ENCODE results near the gene CTNND2.

The CTNND2 gene

DNA sequence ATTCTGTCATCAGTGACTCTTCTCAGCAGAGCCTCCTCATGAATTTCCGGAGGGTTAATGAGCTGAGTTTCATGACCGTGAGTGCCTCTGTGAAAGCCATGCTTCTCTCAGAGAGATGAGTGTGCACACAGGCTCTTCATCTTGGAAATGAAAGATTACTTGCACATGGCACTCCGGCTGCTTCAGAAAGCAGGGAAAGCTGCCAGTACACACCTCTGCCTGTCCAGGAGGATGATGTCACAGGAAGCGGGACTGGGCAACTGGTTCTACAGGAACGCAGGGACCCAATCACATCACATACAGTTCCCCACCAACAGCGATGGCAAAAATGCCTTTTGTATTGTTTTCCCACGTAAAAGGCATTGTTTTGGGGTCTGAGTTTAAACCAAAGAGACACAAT is 857.2 kb downstream of the CTNND2 start:
- H3K36me3 ChIP-seq (ENCODE audit: insufficient read depth), result no peaks in the 10 kb centered on the region
- no peaks in the 10 kb centered on the region for H4K20me1 ChIP-seq (ENCODE audit: insufficient read depth)
- no peaks in the 10 kb centered on the region for H3K27me3 ChIP-seq (ENCODE audit: insufficient read depth, low read depth)
- TF ChIP-seq, protein P1, sequence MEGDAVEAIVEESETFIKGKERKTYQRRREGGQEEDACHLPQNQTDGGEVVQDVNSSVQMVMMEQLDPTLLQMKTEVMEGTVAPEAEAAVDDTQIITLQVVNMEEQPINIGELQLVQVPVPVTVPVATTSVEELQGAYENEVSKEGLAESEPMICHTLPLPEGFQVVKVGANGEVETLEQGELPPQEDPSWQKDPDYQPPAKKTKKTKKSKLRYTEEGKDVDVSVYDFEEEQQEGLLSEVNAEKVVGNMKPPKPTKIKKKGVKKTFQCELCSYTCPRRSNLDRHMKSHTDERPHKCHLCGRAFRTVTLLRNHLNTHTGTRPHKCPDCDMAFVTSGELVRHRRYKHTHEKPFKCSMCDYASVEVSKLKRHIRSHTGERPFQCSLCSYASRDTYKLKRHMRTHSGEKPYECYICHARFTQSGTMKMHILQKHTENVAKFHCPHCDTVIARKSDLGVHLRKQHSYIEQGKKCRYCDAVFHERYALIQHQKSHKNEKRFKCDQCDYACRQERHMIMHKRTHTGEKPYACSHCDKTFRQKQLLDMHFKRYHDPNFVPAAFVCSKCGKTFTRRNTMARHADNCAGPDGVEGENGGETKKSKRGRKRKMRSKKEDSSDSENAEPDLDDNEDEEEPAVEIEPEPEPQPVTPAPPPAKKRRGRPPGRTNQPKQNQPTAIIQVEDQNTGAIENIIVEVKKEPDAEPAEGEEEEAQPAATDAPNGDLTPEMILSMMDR (conservative IDR thresholded peaks at IDR 0.05; ENCODE audit: low read depth, low read length), result no peak
- no peak overlapping the region for H2AFZ ChIP-seq (ENCODE audit: low read depth)
- H3K79me2 ChIP-seq (ENCODE audit: insufficient read depth, low read depth), result no peaks in the 10 kb centered on the region
- H3K4me3 ChIP-seq (IDR thresholded peaks at IDR 0.05; ENCODE audit: insufficient read depth, low read depth, low read length), result no peak overlapping the region
- H3K4me1 ChIP-seq (ENCODE audit: low read depth, poor library complexity, severe bottlenecking), result no peaks in the 10 kb centered on the region
- H3K4me2 ChIP-seq, result no peak overlapping the region
- no peak overlapping the region for H3K27ac ChIP-seq
- H3K9ac ChIP-seq, result no peak overlapping the region

GRCh38 chr5:11046160-11046559 is 858.1 kb downstream of the CTNND2 start:
- Histone ChIP-seq H3K4me1 (ENCODE audit: low read depth, poor library complexity, severe bottlenecking) (no peaks in the 10 kb centered on the region), H3K4me3 (IDR thresholded peaks at IDR 0.05; ENCODE audit: insufficient read depth, low read depth, low read length) (no peak overlapping the region), H4K20me1 (ENCODE audit: insufficient read depth) (no peaks in the 10 kb centered on the region), H3K9ac (no peak overlapping the region), H3K4me2 (no peak overlapping the region), H3K27ac (no peak overlapping the region), H3K79me2 (ENCODE audit: insufficient read depth, low read depth) (no peaks in the 10 kb centered on the region), H2AFZ (ENCODE audit: low read depth) (no peak overlapping the region), H3K36me3 (ENCODE audit: insufficient read depth) (no peaks in the 10 kb centered on the region), H3K27me3 (ENCODE audit: insufficient read depth, low read depth) (no peaks in the 10 kb centered on the region)
- TF ChIP-seq, protein P1 (conservative IDR thresholded peaks at IDR 0.05; ENCODE audit: low read depth, low read length), result no peak

GRCh38 chr5:11045411-11045810 is 858.8 kb downstream of the CTNND2 start:
- H3K9ac ChIP-seq, result no peak overlapping the region
- no peaks in the 10 kb centered on the region for H3K4me1 ChIP-seq (ENCODE audit: low read depth, poor library complexity, severe bottlenecking)
- no peaks in the 10 kb centered on the region for H3K36me3 ChIP-seq (ENCODE audit: insufficient read depth)
- H3K27me3 ChIP-seq (ENCODE audit: insufficient read depth, low read depth), result no peaks in the 10 kb centered on the region
- H2AFZ ChIP-seq (ENCODE audit: low read depth), result no peak overlapping the region
- no peaks in the 10 kb centered on the region for H4K20me1 ChIP-seq (ENCODE audit: insufficient read depth)
- no peak overlapping the region for H3K27ac ChIP-seq
- H3K4me2 ChIP-seq, result no peak overlapping the region
- H3K4me3 ChIP-seq (IDR thresholded peaks at IDR 0.05; ENCODE audit: insufficient read depth, low read depth, low read length), result no peak overlapping the region
- TF ChIP-seq, protein P1 (conservative IDR thresholded peaks at IDR 0.05; ENCODE audit: low read depth, low read length), result no peak
- H3K79me2 ChIP-seq (ENCODE audit: insufficient read depth, low read depth), result no peaks in the 10 kb centered on the region

DNA sequence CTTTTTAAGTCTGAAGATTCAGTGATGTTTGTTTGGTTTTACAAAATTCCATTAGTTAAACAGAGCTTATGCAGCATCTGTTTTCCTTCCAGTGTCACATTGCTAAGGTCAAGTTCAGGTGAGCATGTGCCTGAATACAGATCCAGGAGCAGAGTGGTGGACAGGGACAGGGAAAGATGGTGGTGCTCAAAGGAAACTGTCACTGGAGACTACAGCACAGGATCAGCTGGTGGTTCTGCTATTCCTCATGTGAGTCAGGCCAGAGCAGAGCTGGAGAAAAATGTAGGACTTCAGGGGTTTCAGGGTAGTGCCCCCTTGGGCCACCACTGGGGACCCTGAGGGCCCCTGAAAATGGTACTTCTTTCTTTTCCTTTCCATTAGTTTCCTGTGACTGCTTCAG is 859.7 kb downstream of the CTNND2 start:
- no peaks in the 10 kb centered on the region for H4K20me1 ChIP-seq (ENCODE audit: insufficient read depth)
- no peaks in the 10 kb centered on the region for H3K4me1 ChIP-seq (ENCODE audit: low read depth, poor library complexity, severe bottlenecking)
- H3K9ac ChIP-seq, result no peak overlapping the region
- no peaks in the 10 kb centered on the region for H3K79me2 ChIP-seq (ENCODE audit: insufficient read depth, low read depth)
- H3K27me3 ChIP-seq (ENCODE audit: insufficient read depth, low read depth), result no peaks in the 10 kb centered on the region
- no peak overlapping the region for H2AFZ ChIP-seq (ENCODE audit: low read depth)
- no peak overlapping the region for H3K4me2 ChIP-seq
- no peaks in the 10 kb centered on the region for H3K36me3 ChIP-seq (ENCODE audit: insufficient read depth)
- no peak overlapping the region for H3K4me3 ChIP-seq (IDR thresholded peaks at IDR 0.05; ENCODE audit: insufficient read depth, low read depth, low read length)
- TF ChIP-seq, protein P1 (conservative IDR thresholded peaks at IDR 0.05; ENCODE audit: low read depth, low read length), result no peak
- no peak overlapping the region for H3K27ac ChIP-seq

Data from KMS-11 (cell line).